HepG2 (cell line): ENCODE measurements around the gene CAMK2D. TPM values are rescaled to one million over a fixed set of nuclear protein-coding genes. Genes with fewer than 3 reads are reported as not detected.

Experiments
- BRCA1 ChIP-seq: sonication (generic); formaldehyde crosslinking; IDR thresholded peaks from 2 replicates; pipeline ENCODE4 v1.4.0; 2020; ENCODE audit warnings: missing genetic modification reagents
- CEBPB ChIP-seq: IDR thresholded peaks from 2 replicates; pipeline ENCODE4 v1.6.1; 2011; ENCODE audit warnings: low read depth, low read length, improper control_type of control experiment, borderline replicate concordance
- E2F2 ChIP-seq: sonication (generic); formaldehyde crosslinking; IDR thresholded peaks from 2 replicates; pipeline ENCODE4 v1.4.0; 2020; ENCODE audit warnings: missing genetic modification reagents, borderline replicate concordance
- ELF4 ChIP-seq: sonication (generic); formaldehyde crosslinking; IDR thresholded peaks from 2 replicates; pipeline ENCODE4 v1.5.0; 2020; ENCODE audit warnings: missing genetic modification reagents, mild to moderate bottlenecking, moderate library complexity, borderline replicate concordance
- ERF ChIP-seq: IDR thresholded peaks from 2 replicates; pipeline ENCODE4 v1.6.1; 2018; ENCODE audit warnings: missing biosample characterization, missing genetic modification reagents
- HDAC1 ChIP-seq: sonication (generic); formaldehyde crosslinking; IDR thresholded peaks from 2 replicates; pipeline ENCODE4 v1.5.1; 2020; ENCODE audit warnings: mild to moderate bottlenecking, missing genetic modification reagents
- HDAC2 ChIP-seq: sonication (generic); formaldehyde crosslinking; IDR thresholded peaks from 2 replicates; pipeline ENCODE4 v1.4.0; 2020; ENCODE audit warnings: missing genetic modification reagents
- IKZF1 ChIP-seq: fragments of 450-650 bp; IDR thresholded peaks from 2 replicates; pipeline ENCODE4 v1.7.1; 2016
- MIXL1 ChIP-seq: IDR thresholded peaks from 2 replicates; pipeline ENCODE4 v1.6.1; 2016
- PLRG1 ChIP-seq: fragments of 450-650 bp; conservative IDR thresholded peaks from 2 replicates; pipeline ENCODE4 v1.6.1; 2016
- TBP ChIP-seq: sonication (generic); formaldehyde crosslinking; IDR thresholded peaks from 2 replicates; pipeline ENCODE4 v1.5.0; 2020; ENCODE audit warnings: missing genetic modification reagents
- THAP9 ChIP-seq: sonication (generic); formaldehyde crosslinking; IDR thresholded peaks from 2 replicates; pipeline ENCODE4; 2020; ENCODE audit warnings: missing genetic modification reagents, mild to moderate bottlenecking, borderline replicate concordance
- THYN1 ChIP-seq: sonication (generic); formaldehyde crosslinking; IDR thresholded peaks from 2 replicates; pipeline ENCODE4 v1.8.1; 2023; ENCODE audit warnings: low read depth, mild to moderate bottlenecking, moderate library complexity, missing genetic modification reagents, borderline replicate concordance
- ZNF124 ChIP-seq: sonication (generic); formaldehyde crosslinking; IDR thresholded peaks from 2 replicates; pipeline ENCODE4 v1.4.0; 2020; ENCODE audit warnings: missing genetic modification reagents
- ZNF547 ChIP-seq: sonication (generic); formaldehyde crosslinking; IDR thresholded peaks from 2 replicates; pipeline ENCODE4 v1.5.1; 2020; ENCODE audit warnings: mild to moderate bottlenecking, missing genetic modification reagents
- ZNF614 ChIP-seq: IDR thresholded peaks from 2 replicates; pipeline ENCODE4 v1.6.1; 2018; ENCODE audit warnings: missing biosample characterization, missing genetic modification reagents, inconsistent platforms, borderline replicate concordance
- ZNF780A ChIP-seq: sonication (generic); formaldehyde crosslinking; IDR thresholded peaks from 2 replicates; pipeline ENCODE4 v1.8.0; 2022; ENCODE audit warnings: mild to moderate bottlenecking, missing genetic modification reagents, moderate library complexity
- polyA plus RNA-seq, 8 experiments: library from polyadenylated mRNA; depleted of rRNA in 3 of 8; stranded (reverse) in 7 of 8; unstranded in 1 of 8; fragments of >200 nt; fragmentation: Illumina TruSeq in 4 of 8; extraction: Trizol in 4 of 8; gene quantifications; 2 replicates each; pipeline versions ENCODE4 v1.2.1 to v1.2.3, GENCODE V29; 2011 to 2016; ENCODE audit warnings: low read depth in 4 of 8, missing spikeins in 1 of 8, mixed read lengths in 1 of 8; ENCODE audit not compliant: insufficient read depth in 1 of 8
- total RNA-seq, 5 experiments: library from RNA; depleted of rRNA; stranded (reverse); fragments of >200 nt; fragmentation: Illumina TruSeq; extraction: Trizol; gene quantifications; 2 replicates each; pipeline ENCODE4 v1.2.3, GENCODE V29; 2016; ENCODE audit warnings: low read depth in 1 of 5
- TF ChIP-seq, protein P1 (sequence below): sonication (generic); formaldehyde crosslinking; IDR thresholded peaks from 2 replicates; pipeline ENCODE4 v1.4.0; 2020; ENCODE audit warnings: missing genetic modification reagents
- TF ChIP-seq, protein P2 (sequence below): sonication (generic); formaldehyde crosslinking; conservative IDR thresholded peaks from 2 replicates; pipeline ENCODE4 v1.4.0; 2020; ENCODE audit warnings: missing genetic modification reagents
- TF ChIP-seq, protein P3 (sequence below): sonication (generic); formaldehyde crosslinking; IDR thresholded peaks from 2 replicates; pipeline ENCODE4 v1.5.0; 2020; ENCODE audit warnings: missing genetic modification reagents, mild to moderate bottlenecking, borderline replicate concordance
- TF ChIP-seq, protein P4 (sequence below): sonication (generic); formaldehyde crosslinking; IDR thresholded peaks from 2 replicates; pipeline ENCODE4 v1.5.1; 2020; ENCODE audit warnings: mild to moderate bottlenecking, missing genetic modification reagents

Gene CAMK2D
- total and polyA plus RNA-seq, 2 of the 13 experiments (the other 11 are each of a cell fraction or from before 2014, with no cell fraction given) = 18.0 to 65.4 TPM

- TF ChIP-seq E2F2 = no peak
- no peak for TF ChIP-seq IKZF1
- TF ChIP-seq PLRG1 = no peak
- TF ChIP-seq ERF = peak; percentile 45; the same call in 1 of the 2 replicates
- TF ChIP-seq HDAC1 (CRISPR knock-in tag) = no peak
- TF ChIP-seq ZNF614 (CRISPR knock-in tag) = 0 out of 2 replicates have a peak, but pooled peaks have one; percentile 52
- TF ChIP-seq TBP (CRISPR knock-in tag) = no peak
- TF ChIP-seq CEBPB = peak; percentile 88
- TF ChIP-seq MIXL1 (CRISPR knock-in tag) = peak; percentile 78
- TF ChIP-seq, protein P1, sequence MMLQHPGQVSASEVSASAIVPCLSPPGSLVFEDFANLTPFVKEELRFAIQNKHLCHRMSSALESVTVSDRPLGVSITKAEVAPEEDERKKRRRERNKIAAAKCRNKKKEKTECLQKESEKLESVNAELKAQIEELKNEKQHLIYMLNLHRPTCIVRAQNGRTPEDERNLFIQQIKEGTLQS (CRISPR knock-in tag) = 0 out of 2 replicates have a peak, but pooled peaks have one; percentile 31
- TF ChIP-seq ELF4 (CRISPR knock-in tag) = no peak
- TF ChIP-seq THYN1 = no peak
- TF ChIP-seq THAP9 (CRISPR knock-in tag) = no peak
- TF ChIP-seq, protein P2, sequence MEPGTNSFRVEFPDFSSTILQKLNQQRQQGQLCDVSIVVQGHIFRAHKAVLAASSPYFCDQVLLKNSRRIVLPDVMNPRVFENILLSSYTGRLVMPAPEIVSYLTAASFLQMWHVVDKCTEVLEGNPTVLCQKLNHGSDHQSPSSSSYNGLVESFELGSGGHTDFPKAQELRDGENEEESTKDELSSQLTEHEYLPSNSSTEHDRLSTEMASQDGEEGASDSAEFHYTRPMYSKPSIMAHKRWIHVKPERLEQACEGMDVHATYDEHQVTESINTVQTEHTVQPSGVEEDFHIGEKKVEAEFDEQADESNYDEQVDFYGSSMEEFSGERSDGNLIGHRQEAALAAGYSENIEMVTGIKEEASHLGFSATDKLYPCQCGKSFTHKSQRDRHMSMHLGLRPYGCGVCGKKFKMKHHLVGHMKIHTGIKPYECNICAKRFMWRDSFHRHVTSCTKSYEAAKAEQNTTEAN (CRISPR knock-in tag) = peak; percentile 98
- TF ChIP-seq, protein P3, sequence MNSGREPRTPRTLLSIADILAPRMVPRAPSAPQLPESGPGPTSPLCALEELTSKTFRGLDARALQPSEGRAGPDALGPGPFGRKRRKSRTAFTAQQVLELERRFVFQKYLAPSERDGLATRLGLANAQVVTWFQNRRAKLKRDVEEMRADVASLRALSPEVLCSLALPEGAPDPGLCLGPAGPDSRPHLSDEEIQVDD (CRISPR knock-in tag) = no peak
- TF ChIP-seq, protein P4, sequence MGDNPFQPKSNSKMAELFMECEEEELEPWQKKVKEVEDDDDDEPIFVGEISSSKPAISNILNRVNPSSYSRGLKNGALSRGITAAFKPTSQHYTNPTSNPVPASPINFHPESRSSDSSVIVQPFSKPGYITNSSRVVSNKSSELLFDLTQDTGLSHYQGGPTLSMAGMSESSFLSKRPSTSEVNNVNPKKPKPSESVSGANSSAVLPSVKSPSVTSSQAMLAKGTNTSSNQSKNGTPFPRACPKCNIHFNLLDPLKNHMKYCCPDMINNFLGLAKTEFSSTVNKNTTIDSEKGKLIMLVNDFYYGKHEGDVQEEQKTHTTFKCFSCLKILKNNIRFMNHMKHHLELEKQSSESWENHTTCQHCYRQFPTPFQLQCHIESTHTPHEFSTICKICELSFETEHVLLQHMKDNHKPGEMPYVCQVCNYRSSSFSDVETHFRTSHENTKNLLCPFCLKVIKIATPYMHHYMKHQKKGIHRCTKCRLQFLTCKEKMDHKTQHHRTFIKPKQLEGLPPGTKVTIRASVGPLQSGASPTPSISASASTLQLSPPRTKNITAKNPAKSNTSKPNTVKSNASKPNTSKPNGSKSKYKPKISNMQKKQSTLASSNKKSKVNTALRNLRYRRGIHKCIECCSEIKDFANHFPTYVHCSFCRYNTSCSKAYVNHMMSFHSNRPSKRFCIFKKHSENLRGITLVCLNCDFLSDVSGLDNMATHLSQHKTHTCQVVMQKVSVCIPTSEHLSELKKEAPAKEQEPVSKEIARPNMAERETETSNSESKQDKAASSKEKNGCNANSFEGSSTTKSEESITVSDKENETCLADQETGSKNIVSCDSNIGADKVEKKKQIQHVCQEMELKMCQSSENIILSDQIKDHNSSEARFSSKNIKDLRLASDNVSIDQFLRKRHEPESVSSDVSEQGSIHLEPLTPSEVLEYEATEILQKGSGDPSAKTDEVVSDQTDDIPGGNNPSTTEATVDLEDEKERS = no peak
- TF ChIP-seq BRCA1 (CRISPR knock-in tag) = no peak
- TF ChIP-seq HDAC2 (CRISPR knock-in tag) = peak; percentile 72
- no peak for TF ChIP-seq ZNF780A
- no peak for TF ChIP-seq ZNF547 (CRISPR knock-in tag)
- no peak for TF ChIP-seq ZNF124 (CRISPR knock-in tag)
These were observed 23.1 kb upstream of the CAMK2D start (continued) for GRCh38 chr4:113784497-113785250.
